T-cell (primary cell): Measurements from ENCODE around the gene SLC22A12. TPM values are rescaled to one million over a fixed set of nuclear protein-coding genes. Genes with fewer than 3 reads are reported as not detected.

Experiments used
- ATAC-seq, 4 experiments: fragments of 200-7000 bp in 3 of 4; fragments of 150-1000 bp in 1 of 4; cut with Tn5 transposase; replicated peaks in 1 of 4; 1 replicate in 3 of 4; 2 replicates in 1 of 4; pipeline ENCODE4 v1.10.0; 2021; ENCODE audit warnings: moderate library complexity in 3 of 4, mild to moderate bottlenecking in 2 of 4, moderate number of reproducible peaks in 1 of 4
- CTCF ChIA-PET, 2 donors: fragments of 300-600 bp; sonication (Branson Sonifier 250); formaldehyde crosslinking; loops; one replicate each; lab custom pipeline; 2022; ENCODE audit warnings: antibody characterized with exemption in 2 of 2; lab: Charles Lee
- POLR2A ChIA-PET, 2 donors: fragments of 300-600 bp; sonication (Branson Sonifier 250); formaldehyde crosslinking; loops; one replicate each; lab custom pipeline; 2022; ENCODE audit warnings: antibody characterized with exemption in 2 of 2; lab: Charles Lee
- DNase-seq, 35 experiments: peaks; one replicate each; pipeline versions ENCODE4 v3.0.0 to v3.0.0-alpha.2; 2013 to 2023
- H3K27ac ChIP-seq: one replicate; pipeline ENCODE4 v1.5.1; 2013; ENCODE audit warnings: low read length
- H3K27me3 ChIP-seq, 2 experiments: replicated peaks in 1 of 2; 1 replicate in 1 of 2; 2 replicates in 1 of 2; pipeline versions ENCODE4 v1.6.1 to v1.7.0; 2013; ENCODE audit warnings: low read length in 1 of 2, mixed read lengths in 1 of 2; ENCODE audit not compliant: control insufficient read depth in 2 of 2, insufficient read depth in 2 of 2; ENCODE audit errors: extremely low read depth in 1 of 2
- H3K36me3 ChIP-seq, 2 donors: 1 replicate in 1 of 2; 2 replicates in 1 of 2; pipeline versions ENCODE4 v1.6.1 to v1.7.0; 2013; ENCODE audit warnings: low read length in 1 of 2; ENCODE audit not compliant: control insufficient read depth in 2 of 2, insufficient read depth in 1 of 2; ENCODE audit errors: extremely low read depth in 1 of 2
- H3K4me1 ChIP-seq, 2 experiments: 1 replicate in 1 of 2; 2 replicates in 1 of 2; pipeline versions ENCODE4 v1.6.1 to v1.7.0; 2013; ENCODE audit warnings: low read length in 2 of 2, mixed read lengths in 1 of 2; ENCODE audit not compliant: insufficient read depth in 2 of 2, control insufficient read depth in 1 of 2; ENCODE audit errors: extremely low read depth in 1 of 2
- H3K4me3 ChIP-seq, 2 donors: 1 replicate in 1 of 2; 2 replicates in 1 of 2; pipeline versions ENCODE4 v1.5.1 to v1.7.0; 2013; ENCODE audit warnings: mild to moderate bottlenecking in 2 of 2, low read length in 1 of 2, moderate library complexity in 1 of 2; ENCODE audit not compliant: control insufficient read depth in 1 of 2; ENCODE audit errors: extremely low read depth in 1 of 2
- H3K9me3 ChIP-seq: 2 replicates; pipeline ENCODE4 v1.7.0; 2013
- H3K27ac Mint-ChIP-seq, 2 donors: one replicate each; pipeline ENCODE4 v1.8.0; 2020 to 2021; ENCODE audit warnings: mild to moderate bottlenecking in 2 of 2, mixed read lengths in 2 of 2
- H3K27me3 Mint-ChIP-seq, 2 donors: one replicate each; pipeline ENCODE4 v1.8.0; 2021 to 2022; ENCODE audit warnings: mixed read lengths in 2 of 2
- H3K36me3 Mint-ChIP-seq: one replicate; pipeline ENCODE4 v1.8.0; 2021; ENCODE audit warnings: mixed read lengths
- H3K4me1 Mint-ChIP-seq, 3 donors: one replicate each; pipeline ENCODE4 v1.8.0; 2020 to 2022; ENCODE audit warnings: mixed read lengths in 3 of 3, mild to moderate bottlenecking in 1 of 3
- H3K4me3 Mint-ChIP-seq, 3 donors: one replicate each; pipeline ENCODE4 v1.8.0; 2020 to 2022; ENCODE audit warnings: mild to moderate bottlenecking in 3 of 3, mixed read lengths in 3 of 3, moderate library complexity in 3 of 3
- H3K9me3 Mint-ChIP-seq, 3 donors: one replicate each; pipeline ENCODE4 v1.8.0; 2020 to 2022; ENCODE audit warnings: mixed read lengths in 3 of 3
- WGBS: methylation state at CpG from one replicate; pipeline ENCODE4 v1.1.5; 2013; ENCODE audit warnings: missing lambda C conversion rate; ENCODE audit not compliant: insufficient coverage; 5-methylcytosine and 5-hydroxymethylcytosine counted together
- total RNA-seq, 35 experiments: library from RNA in 6 of 35; stranded (reverse) in 6 of 35; fragments of 120-200 nt in 1 of 35; gene quantifications; one replicate each; pipeline versions ENCODE4 v1.2.1 to v1.2.4 and lab custom pipeline; 2013 to 2026

Gene SLC22A12
- total RNA-seq, 5 donors from 2014 or later (not counting 1 experiment from before 2014, with no cell fraction given), result not detected

DNA sequence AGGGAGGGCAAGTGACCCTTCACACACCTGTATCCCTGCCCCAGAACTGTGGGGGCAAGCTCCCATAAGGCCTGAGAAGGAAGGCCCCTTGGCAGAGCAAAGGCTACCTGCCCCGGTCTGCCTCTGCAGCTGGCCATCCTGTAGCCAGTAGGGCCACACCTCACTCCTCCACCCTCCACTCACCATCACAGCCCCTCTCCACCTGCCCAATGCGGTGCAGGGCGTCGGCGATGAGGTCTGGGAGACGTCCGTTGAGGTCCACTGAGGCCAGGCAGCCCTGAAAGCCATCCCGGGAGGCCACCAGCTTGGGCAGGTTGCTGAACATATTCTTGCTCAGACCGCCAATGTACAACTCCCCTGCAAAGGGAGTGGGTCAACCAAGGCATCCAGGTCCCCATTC lies 57.5 kb downstream of the SLC22A12 start:
- no peak overlapping the region for H3K4me3 ChIP-seq
- no peaks in the 10 kb centered on the region for H3K36me3 Mint-ChIP-seq
- WGBS, result 72% methylated on average over 9 of the region's 9 CpGs
- DNase-seq (no peak), ATAC-seq (no peak)
- peaks cover 32 to 49% of the 10 kb centered on the region in 2 donors for H3K27me3 Mint-ChIP-seq
- no peak overlapping the region for H3K27ac ChIP-seq
- H3K27me3 ChIP-seq, result peaks cover 2 to 76% of the 10 kb centered on the region in 2 experiments
- H3K9me3 ChIP-seq, result no peaks in the 10 kb centered on the region
- ChIA-PET CTCF (interaction anchor here in 1 of 2 donors (0.6 kb wide), 1 partner anchor 91 kb away, joined by 5 read pairs; no protein-coding TSS in a partner anchor), POLR2A (no interaction called here)
- H3K36me3 ChIP-seq, result no peaks in the 10 kb centered on the region
- no peaks in the 10 kb centered on the region for H3K9me3 Mint-ChIP-seq
- H3K4me1 ChIP-seq, result peaks cover 0 to 10% of the 10 kb centered on the region in 2 experiments
- H3K27ac Mint-ChIP-seq, result no peak overlapping the region
- no peak overlapping the region for H3K4me3 Mint-ChIP-seq
- peaks cover 0 to 9% (median 3%) of the 10 kb centered on the region in 3 donors for H3K4me1 Mint-ChIP-seq

GRCh38 chr11:64649291-64649697 lies 58.3 kb downstream of the SLC22A12 start:
- 29% methylated on average over 6 of the region's 6 CpGs for WGBS

GRCh38 chr11:64650923-64651523 lies 60.0 kb downstream of the SLC22A12 start:
- no peak overlapping the region for H3K4me3 Mint-ChIP-seq
- CTCF ChIA-PET, result no interaction called here
- H3K36me3 Mint-ChIP-seq, result no peaks in the 10 kb centered on the region
- H3K9me3 Mint-ChIP-seq, result no peaks in the 10 kb centered on the region
- peaks cover 10 to 26% of the 10 kb centered on the region in 2 donors for H3K27me3 Mint-ChIP-seq
- no peak for ATAC-seq
- Histone ChIP-seq H3K9me3 (no peaks in the 10 kb centered on the region), H3K36me3 (no peaks in the 10 kb centered on the region), H3K27ac (no peak overlapping the region), H3K4me1 (peaks cover 0 to 7% of the 10 kb centered on the region in 2 experiments), H3K27me3 (peaks cover 0 to 63% of the 10 kb centered on the region in 2 experiments), H3K4me3 (no peak overlapping the region)
- WGBS, result 75% methylated on average over 14 of the region's 18 CpGs
- DNase-seq, result no peak
- H3K4me1 Mint-ChIP-seq, result peaks cover 0 to 3% (median 0%) of the 10 kb centered on the region in 3 donors
- no peak overlapping the region for H3K27ac Mint-ChIP-seq
- POLR2A ChIA-PET, result interaction anchor here in 1 of 2 donors (0.6 kb wide), 1 partner anchor 295 kb away, joined by 3 read pairs; no protein-coding TSS in a partner anchor

More at GRCh38 chr11:64649291-64649697, 58.3 kb downstream of the SLC22A12 start:
- H3K4me3 ChIP-seq, result no peak overlapping the region
- peak in 1 of 35 experiments; percentile 17 for DNase-seq
- H3K4me1 ChIP-seq, result peaks cover 0 to 7% of the 10 kb centered on the region in 2 experiments
- no peaks in the 10 kb centered on the region for H3K9me3 Mint-ChIP-seq
- no peak overlapping the region for H3K27ac ChIP-seq
- H3K4me1 Mint-ChIP-seq, result peaks cover 0 to 4% (median 0%) of the 10 kb centered on the region in 3 donors
- H3K9me3 ChIP-seq, result no peaks in the 10 kb centered on the region
- no peaks in the 10 kb centered on the region for H3K36me3 ChIP-seq
- H3K36me3 Mint-ChIP-seq, result no peaks in the 10 kb centered on the region
- no peak overlapping the region for H3K4me3 Mint-ChIP-seq
- POLR2A ChIA-PET, result no interaction called here
- H3K27me3 Mint-ChIP-seq, result peaks cover 26 to 43% of the 10 kb centered on the region in 2 donors
- no peak for ATAC-seq
- no peak overlapping the region for H3K27ac Mint-ChIP-seq
- peaks cover 0 to 75% of the 10 kb centered on the region in 2 experiments for H3K27me3 ChIP-seq
- CTCF ChIA-PET, result interaction anchor here (0.5 to 0.6 kb wide), 2 partner anchors 91 to 293 kb away, joined by 3 to 5 read pairs; no protein-coding TSS in a partner anchor

Other genes starting within 250 kb of the SLC22A12 start
- 10 to 100 TPM; 16.5 to 48.7 (median 43.7) TPM for gene RPS6KA4, start 232.1 kb upstream of the SLC22A12 start, total RNA-seq
- not detected for gene SLC22A11, start 35.3 kb upstream of the SLC22A12 start, total RNA-seq
- under 1 TPM in 3 of 5 donors, not detected in 2; 0.43 to 0.70 (median 0.47) TPM for gene NRXN2, start 132.0 kb downstream of the SLC22A12 start, total RNA-seq
- gene RASGRP2, start 152.9 kb downstream of the SLC22A12 start, total RNA-seq, result 100 to 1,000 TPM; 574 to 767 (median 656) TPM
- gene PYGM, start 168.8 kb downstream of the SLC22A12 start, total RNA-seq, result 10 to 100 TPM in 1 of 5 donors, 1 to 10 TPM in 4; 7.4 to 34.7 (median 8.5) TPM
- 1,000 to 10,000 TPM in 2 of 5 donors, 100 to 1,000 TPM in 3; 670 to 1,510 (median 732) TPM for gene SF1, start 187.3 kb downstream of the SLC22A12 start, total RNA-seq
- gene MAP4K2, start 212.0 kb downstream of the SLC22A12 start, total RNA-seq, result 100 to 1,000 TPM in 3 of 5 donors, 10 to 100 TPM in 2; 80.9 to 131 (median 102) TPM
- 10 to 100 TPM; 31.7 to 62.0 (median 49.6) TPM for gene MEN1, start 219.3 kb downstream of the SLC22A12 start, total RNA-seq